GM23338 (cell line): Measurements from ENCODE around the gene NUTM1. TPM values are rescaled to one million over a fixed set of nuclear protein-coding genes. Genes with fewer than 3 reads are reported as not detected.

Experiments
- ATAC-seq: fragments of 200-7000 bp; cut with Tn5 transposase; 3 replicates; pipeline ENCODE4 v1.9.1; 2020
- DNase-seq: peaks from one replicate; pipeline ENCODE4 v3.0.0-alpha.2; 2015; ENCODE audit warnings: low spot score
- H2AFZ ChIP-seq: fragments of 200-600 bp; sonication (generic); 2 replicates; pipeline ENCODE4 v1.8.0; 2016; ENCODE audit warnings: antibody characterized with exemption, mild to moderate bottlenecking, moderate library complexity
- H3F3A ChIP-seq: fragments of 200-600 bp; sonication (generic); replicated peaks from 2 replicates; pipeline ENCODE4 v1.8.0; 2017; ENCODE audit warnings: antibody characterized with exemption, mixed run types, low read depth
- H3K27ac ChIP-seq: fragments of 200-600 bp; sonication (generic); 2 replicates; pipeline ENCODE4 v1.6.1; 2016; ENCODE audit warnings: low read depth
- H3K27me3 ChIP-seq: fragments of 200-600 bp; sonication (generic); 2 replicates; pipeline ENCODE4 v1.8.0; 2016; ENCODE audit warnings: mild to moderate bottlenecking, mixed run types, moderate library complexity; ENCODE audit not compliant: insufficient read depth
- H3K36me3 ChIP-seq: fragments of 200-600 bp; sonication (generic); 2 replicates; pipeline ENCODE4 v1.8.0; 2016; ENCODE audit warnings: mild to moderate bottlenecking; ENCODE audit not compliant: insufficient read depth
- H3K4me1 ChIP-seq: fragments of 200-600 bp; sonication (generic); 2 replicates; pipeline ENCODE4 v1.8.0; 2016; ENCODE audit warnings: mild to moderate bottlenecking, moderate library complexity; ENCODE audit not compliant: insufficient read depth
- H3K4me2 ChIP-seq: fragments of 200-600 bp; sonication (generic); 2 replicates; pipeline ENCODE4 v1.7.1; 2017; ENCODE audit warnings: mixed run types
- H3K4me3 ChIP-seq: fragments of 200-600 bp; sonication (generic); 2 replicates; pipeline ENCODE4 v1.6.1; 2016; ENCODE audit warnings: mixed run types
- H3K79me2 ChIP-seq: fragments of 200-600 bp; sonication (generic); replicated peaks from 2 replicates; pipeline ENCODE4 v1.8.0; 2017; ENCODE audit warnings: mild to moderate bottlenecking; ENCODE audit not compliant: insufficient read depth
- H3K9me2 ChIP-seq: fragments of 200-600 bp; sonication (generic); 2 replicates; pipeline ENCODE4 v1.8.0; 2017; ENCODE audit not compliant: insufficient read depth
- H4K20me1 ChIP-seq: fragments of 200-600 bp; sonication (generic); replicated peaks from 2 replicates; pipeline ENCODE4 v1.8.0; 2017; ENCODE audit warnings: mild to moderate bottlenecking; ENCODE audit not compliant: insufficient read depth
- H3K27ac Mint-ChIP-seq: 2 replicates; pipeline ENCODE4 v1.8.0; 2020; ENCODE audit warnings: inconsistent platforms, mild to moderate bottlenecking, moderate library complexity, mixed read lengths
- H3K27me3 Mint-ChIP-seq: 3 replicates; pipeline ENCODE4 v1.8.0; 2022; ENCODE audit warnings: low read depth, mild to moderate bottlenecking, moderate library complexity, mixed read lengths, inconsistent platforms; ENCODE audit not compliant: insufficient read depth, poor library complexity
- H3K36me3 Mint-ChIP-seq: 3 replicates; pipeline ENCODE4 v1.8.0; 2021; ENCODE audit warnings: low read depth, mild to moderate bottlenecking, inconsistent platforms, moderate library complexity, mixed read lengths
- H3K4me1 Mint-ChIP-seq: 3 replicates; pipeline ENCODE4 v1.8.0; 2020; ENCODE audit warnings: mild to moderate bottlenecking, inconsistent platforms, mixed read lengths
- H3K4me3 Mint-ChIP-seq: 3 replicates; pipeline ENCODE4 v1.8.0; 2021; ENCODE audit warnings: moderate library complexity, mild to moderate bottlenecking, inconsistent platforms, mixed read lengths
- H3K9me3 Mint-ChIP-seq: 3 replicates; pipeline ENCODE4 v1.8.0; 2020; ENCODE audit warnings: moderate library complexity, mild to moderate bottlenecking, inconsistent platforms, mixed read lengths
- CREB1 ChIP-seq: fragments of 250-450 bp; sonication (Bioruptor Pico); IDR thresholded peaks from 2 replicates; pipeline ENCODE4 v1.5.0; 2020; ENCODE audit warnings: low read depth, mild to moderate bottlenecking, moderate library complexity
- EZH2phosphoT487 ChIP-seq: fragments of 200-600 bp; sonication (generic); IDR thresholded peaks from one replicate; pipeline ENCODE4 v1.8.1; 2018; ENCODE audit warnings: antibody characterized with exemption; ENCODE audit not compliant: unreplicated experiment
- JUNB ChIP-seq: IDR thresholded peaks from one replicate; pipeline ENCODE4 v1.6.1; 2016; ENCODE audit warnings: antibody characterized with exemption; ENCODE audit not compliant: unreplicated experiment
- NANOG ChIP-seq: IDR thresholded peaks from 2 replicates; pipeline ENCODE4 v1.6.1; 2016; ENCODE audit warnings: antibody characterized with exemption, borderline replicate concordance
- REST ChIP-seq: IDR thresholded peaks from one replicate; pipeline ENCODE4 v1.6.1; 2018; ENCODE audit warnings: antibody characterized with exemption; ENCODE audit not compliant: unreplicated experiment
- STAT1 ChIP-seq: IDR thresholded peaks from one replicate; pipeline ENCODE4 v1.6.1; 2016; ENCODE audit warnings: antibody characterized with exemption; ENCODE audit not compliant: unreplicated experiment
- ZNF114 ChIP-seq: fragments of 250-450 bp; sonication (Bioruptor Pico); IDR thresholded peaks from 2 replicates; pipeline ENCODE4 v1.5.0; 2020; ENCODE audit warnings: mild to moderate bottlenecking, moderate library complexity
- ZNF462 ChIP-seq: fragments of 250-450 bp; sonication (Bioruptor Pico); IDR thresholded peaks from 2 replicates; pipeline ENCODE4 v1.5.0; 2020; ENCODE audit warnings: mild to moderate bottlenecking, moderate library complexity
- polyA plus RNA-seq: library from polyadenylated mRNA; unstranded; fragments of >200 nt; fragmentation: Nextera tagmentation; extraction: Ambion mirVana; gene quantifications from 2 replicates; pipeline ENCODE4 v1.2.1, GENCODE V29; 2016
- total RNA-seq: library from RNA; depleted of rRNA; stranded (reverse); fragments of >200 nt; shearing (Covaris generic); gene quantifications from 2 replicates; pipeline ENCODE4 v1.2.3, GENCODE V29; 2014

The NUTM1 gene
- total and polyA plus RNA-seq, 2 experiments from 2014 or later, result 0.16 to 1.2 TPM

- Histone ChIP-seq H3K36me3 (no peaks in the 10 kb centered on the region), H3K4me3 (no peak overlapping the region), H3K27me3 (no peaks in the 10 kb centered on the region), H3K79me2 (no peaks in the 10 kb centered on the region), H4K20me1 (no peaks in the 10 kb centered on the region), H3K4me1 (no peaks in the 10 kb centered on the region), H3K9me2 (no peaks in the 10 kb centered on the region), H2AFZ (no peak overlapping the region), H3K4me2 (no peak overlapping the region), H3K27ac (no peak overlapping the region), H3F3A (no peaks in the 10 kb centered on the region)
- DNase-seq (no peak), ATAC-seq (no peak)
- Mint-ChIP-seq H3K4me1 (no peaks in the 10 kb centered on the region), H3K36me3 (peaks cover 3% of the 10 kb centered on the region; the same call in 2 of the 3 replicates), H3K9me3 (peaks cover 4% of the 10 kb centered on the region; the same call in 1 of the 3 replicates), H3K27me3 (peaks cover 1% of the 10 kb centered on the region), H3K4me3 (no peak overlapping the region), H3K27ac (no peak overlapping the region)
- no peak for TF ChIP-seq ZNF114 (CRISPR knock-in tag)
- no peak for TF ChIP-seq NANOG
- no peak for TF ChIP-seq JUNB
- no peak for TF ChIP-seq REST
Measured at GRCh38 chr15:34324933-34325332, 18.2 kb upstream of the NUTM1 start.

GRCh38 chr15:34325368-34325767 lies 17.7 kb upstream of the NUTM1 start:
- Mint-ChIP-seq H3K36me3 (peaks cover 3% of the 10 kb centered on the region; the same call in 2 of the 3 replicates), H3K27ac (no peak overlapping the region), H3K27me3 (no peaks in the 10 kb centered on the region), H3K4me3 (no peak overlapping the region), H3K4me1 (no peaks in the 10 kb centered on the region), H3K9me3 (peaks cover 4% of the 10 kb centered on the region; the same call in 1 of the 3 replicates)
- Histone ChIP-seq H3K4me1 (no peaks in the 10 kb centered on the region), H3K36me3 (no peaks in the 10 kb centered on the region), H3K4me3 (no peak overlapping the region), H2AFZ (no peak overlapping the region), H4K20me1 (no peaks in the 10 kb centered on the region), H3K27ac (no peak overlapping the region), H3K79me2 (no peaks in the 10 kb centered on the region), H3F3A (no peaks in the 10 kb centered on the region), H3K9me2 (no peaks in the 10 kb centered on the region), H3K27me3 (no peaks in the 10 kb centered on the region), H3K4me2 (no peak overlapping the region)
- DNase-seq (no peak), ATAC-seq (no peak)
- no peak for TF ChIP-seq ZNF462 (CRISPR knock-in tag)
- no peak for TF ChIP-seq REST
- no peak for TF ChIP-seq CREB1
- no peak for TF ChIP-seq STAT1
- no peak for TF ChIP-seq EZH2phosphoT487
- no peak for TF ChIP-seq ZNF114 (CRISPR knock-in tag)
- TF ChIP-seq NANOG, result no peak
